Ammon's horn (tissue), 1 donor: ENCODE data around the gene DNMT3L.
"Not testable (repeated sequence)": the region's sequence is repeated elsewhere in the genome, so short reads cannot be mapped to it uniquely, and the experiment has no call there.

Experiments
- DNase-seq: peaks from one replicate; pipeline ENCODE4 v3.0.0-alpha.2; 2016; ENCODE audit warnings: low spot score

The DNMT3L gene

GRCh38 chr21:44261675-44262295 is at the start of gene DNMT3L:
TSS of gene DNMT3L (minus strand) at chr21:44261897. CDS start at chr21:44261259, 638 bp downstream.
- DNase-seq, result no peak

- no peak for DNase-seq
These were observed 49.2 kb upstream of the DNMT3L start for GRCh38 chr21:44310628-44311507.

GRCh38 chr21:44306936-44307704 is 45.4 kb upstream of the DNMT3L start:
- DNase-seq, result no peak

- DNase-seq, result no peak
These were observed 44.0 kb upstream of the DNMT3L start for GRCh38 chr21:44305691-44306090.

GRCh38 chr21:44304877-44305293 is 43.2 kb upstream of the DNMT3L start:
- DNase-seq, result peak; percentile 81

- DNase-seq, result peak; percentile 40
These were observed 42.4 kb upstream of the DNMT3L start for GRCh38 chr21:44304011-44304616.

GRCh38 chr21:44303490-44303981 is 41.8 kb upstream of the DNMT3L start:
- no peak for DNase-seq

- not testable (repeated sequence) for DNase-seq
These were observed 41.1 kb upstream of the DNMT3L start for GRCh38 chr21:44302573-44303401.

GRCh38 chr21:44301961-44302406 is 40.3 kb upstream of the DNMT3L start:
- DNase-seq, result no peak

GRCh38 chr21:44301141-44301540 is 39.4 kb upstream of the DNMT3L start:
- DNase-seq, result no peak

- no peak for DNase-seq
These were observed 38.7 kb upstream of the DNMT3L start for GRCh38 chr21:44300262-44300959.

- peak; percentile 55 for DNase-seq
These were observed 38.0 kb upstream of the DNMT3L start, which contains the start of gene PFKL for GRCh38 chr21:44299458-44300261. TSS of gene PFKL (plus strand) at chr21:44300053. CDS start at chr21:44300106, 53 bp downstream.

GRCh38 chr21:44299085-44299457 is 37.4 kb upstream of the DNMT3L start:
- DNase-seq, result no peak

- DNase-seq, result no peak
These were observed 36.6 kb upstream of the DNMT3L start for GRCh38 chr21:44298301-44298700.

- peak; percentile 93 for DNase-seq
These were observed 36.0 kb upstream of the DNMT3L start for GRCh38 chr21:44297525-44298290.

GRCh38 chr21:44296916-44297315 is 35.2 kb upstream of the DNMT3L start:
- DNase-seq, result no peak

GRCh38 chr21:44296103-44296519 is 34.4 kb upstream of the DNMT3L start:
- DNase-seq, result no peak

- DNase-seq, result no peak
These were observed 33.9 kb upstream of the DNMT3L start for GRCh38 chr21:44295646-44296045.

GRCh38 chr21:44295163-44295573 is 33.5 kb upstream of the DNMT3L start:
- no peak for DNase-seq
